ENCODE results near the gene FLII. TPM values are rescaled to one million over a fixed set of nuclear protein-coding genes. Genes with fewer than 3 reads are reported as not detected.

The FLII gene
- total and polyA plus RNA-seq, 2 of the 13 experiments (the other 11 are each of a cell fraction or from before 2014, with no cell fraction given): 130 to 303 TPM

DNA sequence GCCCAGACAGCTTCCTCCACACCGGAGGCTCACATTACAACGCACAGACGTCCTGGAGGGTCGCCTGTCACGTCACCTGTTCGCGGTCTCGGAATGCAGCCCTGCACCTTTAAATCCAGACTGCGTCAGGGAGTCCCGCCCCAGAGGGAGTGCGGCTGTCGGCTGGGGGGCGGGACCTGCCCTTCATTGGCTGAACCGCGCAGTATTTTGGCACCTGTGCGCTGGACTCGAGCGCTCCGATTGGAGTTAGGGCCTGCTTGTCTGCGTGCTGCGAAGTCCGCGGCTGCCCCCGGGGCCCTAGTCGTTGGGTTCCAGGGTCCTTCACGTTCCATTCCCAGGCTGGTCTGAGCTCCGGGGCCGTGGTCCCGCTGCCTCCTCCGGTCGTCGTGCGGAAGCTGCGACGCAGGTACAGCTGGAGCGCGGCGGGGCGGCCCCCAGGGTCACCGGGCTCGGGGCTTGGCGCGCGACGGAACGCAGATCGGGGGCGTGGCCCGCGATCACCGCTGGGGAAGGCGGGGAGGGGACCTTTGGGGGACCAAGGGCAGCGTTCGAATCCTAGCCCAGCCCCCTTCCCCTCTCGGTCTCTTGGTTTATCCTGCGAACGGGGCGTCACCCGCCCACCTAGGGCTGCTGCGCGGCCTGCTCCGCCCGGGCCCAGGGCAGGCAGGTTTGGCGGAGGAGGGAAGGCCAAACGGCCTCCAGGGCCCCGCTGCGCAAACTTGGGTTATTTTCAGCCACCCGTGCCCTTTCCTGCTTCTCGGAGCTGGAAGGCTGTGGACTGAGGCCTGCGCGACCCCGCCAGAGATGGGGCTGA lies 2.0 kb upstream of the FLII start, which contains the start of gene MIEF2 (continued):
- TF ChIP-seq ZFX (CRISPR knock-in tag; IDR thresholded peaks at IDR 0.05; ENCODE audit: low read depth) (peak; percentile 94), RFX5 (IDR thresholded peaks at IDR 0.05; ENCODE audit: low read depth, low read length) (0 out of 2 replicates have a peak, but pooled peaks have one; percentile 40), SSRP1 (CRISPR knock-in tag; IDR thresholded peaks at IDR 0.05) (no peak), ZBTB42 (CRISPR knock-in tag; IDR thresholded peaks at IDR 0.05) (0 out of 2 replicates have a peak, but pooled peaks have one; percentile 40), SMAD9 (CRISPR knock-in tag; IDR thresholded peaks at IDR 0.05) (no peak), ZNF550 (CRISPR knock-in tag; IDR thresholded peaks at IDR 0.05; ENCODE audit: borderline replicate concordance) (no peak), ZNF775 (CRISPR knock-in tag; IDR thresholded peaks at IDR 0.05; ENCODE audit: borderline replicate concordance) (no peak), ZNF317 (CRISPR knock-in tag; IDR thresholded peaks at IDR 0.05) (peak; percentile 29; the same call in 1 of the 2 replicates), CHCHD3 (CRISPR knock-in tag; IDR thresholded peaks at IDR 0.05) (no peak), ZNF792 (CRISPR knock-in tag; IDR thresholded peaks at IDR 0.05) (peak; percentile 40), NBN (conservative IDR thresholded peaks at IDR 0.05) (no peak), ZNF816 (CRISPR knock-in tag; IDR thresholded peaks at IDR 0.05; ENCODE audit: borderline replicate concordance) (no peak; the same call in 1 of the 2 replicates), JUNB (CRISPR knock-in tag; IDR thresholded peaks at IDR 0.05; ENCODE audit: borderline replicate concordance) (no peak), ZNF326 (CRISPR knock-in tag; IDR thresholded peaks at IDR 0.05; ENCODE audit: borderline replicate concordance) (no peak), TCF12 (IDR thresholded peaks at IDR 0.05) (no peak), TCF12 (CRISPR knock-in tag; IDR thresholded peaks at IDR 0.05) (peak; percentile 51; the same call in 1 of the 2 replicates), NAIF1 (CRISPR knock-in tag; IDR thresholded peaks at IDR 0.05; ENCODE audit: borderline replicate concordance) (0 out of 2 replicates have a peak, but pooled peaks have one; percentile 71), JUND (CRISPR knock-in tag; IDR thresholded peaks at IDR 0.05) (no peak; the same call in 1 of the 2 replicates), ZNF547 (CRISPR knock-in tag; IDR thresholded peaks at IDR 0.05) (peak; percentile 20; the same call in 1 of the 2 replicates)
- TF ChIP-seq, protein P1, sequence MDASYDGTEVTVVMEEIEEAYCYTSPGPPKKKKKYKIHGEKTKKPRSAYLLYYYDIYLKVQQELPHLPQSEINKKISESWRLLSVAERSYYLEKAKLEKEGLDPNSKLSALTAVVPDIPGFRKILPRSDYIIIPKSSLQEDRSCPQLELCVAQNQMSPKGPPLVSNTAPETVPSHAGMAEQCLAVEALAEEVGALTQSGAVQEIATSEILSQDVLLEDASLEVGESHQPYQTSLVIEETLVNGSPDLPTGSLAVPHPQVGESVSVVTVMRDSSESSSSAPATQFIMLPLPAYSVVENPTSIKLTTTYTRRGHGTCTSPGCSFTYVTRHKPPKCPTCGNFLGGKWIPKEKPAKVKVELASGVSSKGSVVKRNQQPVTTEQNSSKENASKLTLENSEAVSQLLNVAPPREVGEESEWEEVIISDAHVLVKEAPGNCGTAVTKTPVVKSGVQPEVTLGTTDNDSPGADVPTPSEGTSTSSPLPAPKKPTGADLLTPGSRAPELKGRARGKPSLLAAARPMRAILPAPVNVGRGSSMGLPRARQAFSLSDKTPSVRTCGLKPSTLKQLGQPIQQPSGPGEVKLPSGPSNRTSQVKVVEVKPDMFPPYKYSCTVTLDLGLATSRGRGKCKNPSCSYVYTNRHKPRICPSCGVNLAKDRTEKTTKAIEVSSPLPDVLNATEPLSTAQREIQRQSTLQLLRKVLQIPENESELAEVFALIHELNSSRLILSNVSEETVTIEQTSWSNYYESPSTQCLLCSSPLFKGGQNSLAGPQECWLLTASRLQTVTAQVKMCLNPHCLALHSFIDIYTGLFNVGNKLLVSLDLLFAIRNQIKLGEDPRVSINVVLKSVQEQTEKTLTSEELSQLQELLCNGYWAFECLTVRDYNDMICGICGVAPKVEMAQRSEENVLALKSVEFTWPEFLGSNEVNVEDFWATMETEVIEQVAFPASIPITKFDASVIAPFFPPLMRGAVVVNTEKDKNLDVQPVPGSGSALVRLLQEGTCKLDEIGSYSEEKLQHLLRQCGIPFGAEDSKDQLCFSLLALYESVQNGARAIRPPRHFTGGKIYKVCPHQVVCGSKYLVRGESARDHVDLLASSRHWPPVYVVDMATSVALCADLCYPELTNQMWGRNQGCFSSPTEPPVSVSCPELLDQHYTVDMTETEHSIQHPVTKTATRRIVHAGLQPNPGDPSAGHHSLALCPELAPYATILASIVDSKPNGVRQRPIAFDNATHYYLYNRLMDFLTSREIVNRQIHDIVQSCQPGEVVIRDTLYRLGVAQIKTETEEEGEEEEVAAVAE (CRISPR knock-in tag; IDR thresholded peaks at IDR 0.05; ENCODE audit: borderline replicate concordance): peak; percentile 8
- TF ChIP-seq, protein P2, sequence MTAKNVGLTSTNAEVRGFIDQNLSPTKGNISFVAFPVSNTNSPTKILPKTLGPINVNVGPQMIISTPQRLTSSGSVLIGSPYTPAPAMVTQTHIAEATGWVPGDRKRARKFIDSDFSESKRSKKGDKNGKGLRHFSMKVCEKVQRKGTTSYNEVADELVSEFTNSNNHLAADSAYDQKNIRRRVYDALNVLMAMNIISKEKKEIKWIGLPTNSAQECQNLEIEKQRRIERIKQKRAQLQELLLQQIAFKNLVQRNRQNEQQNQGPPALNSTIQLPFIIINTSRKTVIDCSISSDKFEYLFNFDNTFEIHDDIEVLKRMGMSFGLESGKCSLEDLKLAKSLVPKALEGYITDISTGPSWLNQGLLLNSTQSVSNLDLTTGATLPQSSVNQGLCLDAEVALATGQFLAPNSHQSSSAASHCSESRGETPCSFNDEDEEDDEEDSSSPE (CRISPR knock-in tag; IDR thresholded peaks at IDR 0.05): peak; percentile 74; the same call in 1 of the 2 replicates
- TF ChIP-seq, protein P3, sequence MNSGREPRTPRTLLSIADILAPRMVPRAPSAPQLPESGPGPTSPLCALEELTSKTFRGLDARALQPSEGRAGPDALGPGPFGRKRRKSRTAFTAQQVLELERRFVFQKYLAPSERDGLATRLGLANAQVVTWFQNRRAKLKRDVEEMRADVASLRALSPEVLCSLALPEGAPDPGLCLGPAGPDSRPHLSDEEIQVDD (CRISPR knock-in tag; IDR thresholded peaks at IDR 0.05; ENCODE audit: borderline replicate concordance): no peak; the same call in 1 of the 2 replicates
- TF ChIP-seq, protein P4, sequence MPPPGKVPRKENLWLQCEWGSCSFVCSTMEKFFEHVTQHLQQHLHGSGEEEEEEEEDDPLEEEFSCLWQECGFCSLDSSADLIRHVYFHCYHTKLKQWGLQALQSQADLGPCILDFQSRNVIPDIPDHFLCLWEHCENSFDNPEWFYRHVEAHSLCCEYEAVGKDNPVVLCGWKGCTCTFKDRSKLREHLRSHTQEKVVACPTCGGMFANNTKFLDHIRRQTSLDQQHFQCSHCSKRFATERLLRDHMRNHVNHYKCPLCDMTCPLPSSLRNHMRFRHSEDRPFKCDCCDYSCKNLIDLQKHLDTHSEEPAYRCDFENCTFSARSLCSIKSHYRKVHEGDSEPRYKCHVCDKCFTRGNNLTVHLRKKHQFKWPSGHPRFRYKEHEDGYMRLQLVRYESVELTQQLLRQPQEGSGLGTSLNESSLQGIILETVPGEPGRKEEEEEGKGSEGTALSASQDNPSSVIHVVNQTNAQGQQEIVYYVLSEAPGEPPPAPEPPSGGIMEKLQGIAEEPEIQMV (CRISPR knock-in tag; IDR thresholded peaks at IDR 0.05; ENCODE audit: low read depth): peak; percentile 90

Data from HepG2 (cell line).